GM12878 (cell line): Measurements from ENCODE around the gene ARHGEF6. TPM values are rescaled to one million over a fixed set of nuclear protein-coding genes. Genes with fewer than 3 reads are reported as not detected.

ENCODE experiments used
- ATAC-seq: fragments of 200-7000 bp; cut with Tn5 transposase; 3 replicates; pipeline ENCODE4 v1.9.1; 2020; ENCODE audit warnings: mild to moderate bottlenecking, moderate library complexity
- BruUV-seq: library from RNA; stranded (reverse); fragments of 400-500 nt; replicated peaks from 2 replicates; lab custom pipeline; 2021; lab: Mats Ljungman, UMichigan
- CTCF ChIA-PET: fragments of 300-600 bp; sonication (Branson Sonifier 250); formaldehyde crosslinking; extraction: SDS; loops from one replicate; lab custom pipeline; 2021; ENCODE audit warnings: inconsistent platforms; lab: Yijun Ruan, JAX
- POLR2A ChIA-PET: fragments of 350-600 bp; formaldehyde crosslinking; extraction: SDS; loops from one replicate; lab custom pipeline; 2021; ENCODE audit warnings: inconsistent platforms; lab: Charles Lee
- RAD21 ChIA-PET: fragments of 300-600 bp; sonication (Branson Sonifier 250); formaldehyde crosslinking; loops from one replicate; lab custom pipeline; 2023; ENCODE audit warnings: antibody characterized with exemption; ENCODE audit not compliant: unreplicated experiment; lab: Charles Lee
- SMC1A ChIA-PET: fragments of 300-600 bp; sonication (Branson Sonifier 250); formaldehyde crosslinking; loops from one replicate; lab custom pipeline; 2023; ENCODE audit not compliant: unreplicated experiment, uncharacterized antibody; lab: Charles Lee
- DNase-seq: peaks from one replicate; pipeline ENCODE4 v3.0.0-alpha.2; 2011; ENCODE audit warnings: low read depth, low spot score
- FAIRE-seq: peaks from 3 replicates; lab custom pipeline; 2011; peaks lifted over from hg19 to GRCh38; lab: Jason Lieb, UNC
- H2AFZ ChIP-seq: 2 replicates; pipeline ENCODE4 v1.6.0; 2011; ENCODE audit warnings: low read depth, low read length, control low read depth; ENCODE audit not compliant: control insufficient read depth
- H3K27ac ChIP-seq: 2 replicates; pipeline ENCODE4 v1.5.1; 2011; ENCODE audit warnings: control low read depth; ENCODE audit not compliant: control insufficient read depth, insufficient read depth
- H3K27me3 ChIP-seq, 2 experiments: replicated peaks in 1 of 2; 2 replicates each; pipeline versions ENCODE4 v1.6.0 to v1.6.1; 2011; ENCODE audit warnings: low read length in 1 of 2; ENCODE audit not compliant: control insufficient read depth in 2 of 2, insufficient read depth in 2 of 2
- H3K36me3 ChIP-seq, 2 experiments: 2 replicates each; pipeline ENCODE4 v1.5.1; 2011; ENCODE audit warnings: low read length in 1 of 2; ENCODE audit not compliant: control insufficient read depth in 2 of 2, insufficient read depth in 2 of 2
- H3K4me1 ChIP-seq: 2 replicates; pipeline ENCODE4 v1.6.1; 2011; ENCODE audit warnings: mild to moderate bottlenecking, low read length, moderate library complexity, mixed read lengths; ENCODE audit not compliant: control insufficient read depth, insufficient read depth
- H3K4me2 ChIP-seq: 2 replicates; pipeline ENCODE4 v1.6.0; 2011; ENCODE audit warnings: control low read depth; ENCODE audit not compliant: control insufficient read depth, insufficient read depth
- H3K4me3 ChIP-seq: fragments of 200-600 bp; sonication (generic); 2 replicates; pipeline ENCODE4 v1.5.1; 2016
- H3K79me2 ChIP-seq: 2 replicates; pipeline ENCODE4 v1.6.0; 2011; ENCODE audit warnings: low read length; ENCODE audit not compliant: control insufficient read depth, insufficient read depth
- H3K9ac ChIP-seq: 2 replicates; pipeline ENCODE4 v1.8.0; 2011; ENCODE audit warnings: low read length, control low read depth, mixed read lengths; ENCODE audit not compliant: control insufficient read depth, insufficient read depth
- H3K9me3 ChIP-seq: replicated peaks from 3 replicates; pipeline ENCODE4 v1.5.1; 2011; ENCODE audit warnings: mild to moderate bottlenecking, low read length; ENCODE audit not compliant: control insufficient read depth, insufficient read depth
- H4K20me1 ChIP-seq: 2 replicates; pipeline ENCODE4 v1.6.0; 2011; ENCODE audit not compliant: control insufficient read depth, insufficient read depth
- CUX1 ChIP-seq: IDR thresholded peaks from 2 replicates; pipeline ENCODE4 v1.6.1; 2012; ENCODE audit warnings: improper control_type of control experiment, low read depth, low read length; ENCODE audit not compliant: insufficient replicate concordance
- E2F8 ChIP-seq: fragments of 450-650 bp; IDR thresholded peaks from 2 replicates; pipeline ENCODE4 v1.6.1; 2018; ENCODE audit warnings: mild to moderate bottlenecking, low read depth, moderate library complexity; ENCODE audit not compliant: partially characterized antibody
- FOS ChIP-seq: IDR thresholded peaks from 3 replicates; pipeline ENCODE4 v1.6.1; 2011; ENCODE audit warnings: borderline replicate concordance; ENCODE audit not compliant: insufficient read length; ENCODE audit errors: extremely low read depth
- IKZF1 ChIP-seq: fragments of 450-650 bp; conservative IDR thresholded peaks from 2 replicates; pipeline ENCODE4 v1.6.1; 2017; ENCODE audit warnings: antibody characterized with exemption, mild to moderate bottlenecking
- PAX8 ChIP-seq: fragments of 450-650 bp; IDR thresholded peaks from 2 replicates; pipeline ENCODE4 v1.6.1; 2017; ENCODE audit warnings: mild to moderate bottlenecking, moderate library complexity
- RB1 ChIP-seq: fragments of 450-650 bp; formaldehyde crosslinking; IDR thresholded peaks from 2 replicates; pipeline ENCODE4 v1.6.1; 2017; ENCODE audit warnings: mild to moderate bottlenecking, borderline replicate concordance
- ZNF207 ChIP-seq: fragments of 450-650 bp; IDR thresholded peaks from 2 replicates; pipeline ENCODE4 v1.6.1; 2014; ENCODE audit warnings: antibody characterized with exemption, mild to moderate bottlenecking, borderline replicate concordance
- WGBS: methylation state at CpG from one replicate; pipeline ENCODE4 v1.1.6; 2016; ENCODE audit warnings: low lambda C conversion rate; ENCODE audit not compliant: insufficient replicate concordance, insufficient coverage; ENCODE audit errors: missing lambda C conversion rate; 5-methylcytosine and 5-hydroxymethylcytosine counted together
- in situ Hi-C: fragments of 300-500 bp; cut with MboI; formaldehyde crosslinking; loops from 9 replicates; pipeline ENCODE4 v1.14.3; 2018; ENCODE audit warnings: mixed read lengths
- intact Hi-C: fragments of 100-400 bp; cut with micrococcal nuclease; formaldehyde crosslinking; loops from one replicate; pipeline ENCODE4 v1.14.2; 2022; ENCODE audit not compliant: unreplicated experiment
- polyA plus RNA-seq, 11 experiments: library from polyadenylated mRNA; depleted of rRNA in 4 of 11; unstranded in 6 of 11; stranded (reverse) in 5 of 11; fragments of >200 nt; fragmentation: Nextera tagmentation in 4 of 11; fragmentation: Illumina TruSeq in 1 of 11; extraction: Ambion mirVana in 4 of 11; extraction: Trizol in 1 of 11; gene quantifications; 1 replicate in 1 of 11; 2 replicates in 10 of 11; pipeline versions ENCODE4 v1.2.1 to v1.2.3, GENCODE V29; 2011 to 2016; ENCODE audit warnings: inconsistent platforms in 2 of 11, missing spikeins in 2 of 11, low read depth in 1 of 11
- total RNA-seq, 4 experiments: library from RNA; depleted of rRNA in 3 of 4; stranded (reverse); fragments of >200 nt in 3 of 4; fragmentation: Illumina TruSeq in 1 of 4; extraction: Trizol in 1 of 4; gene quantifications; 2 replicates each; pipeline versions ENCODE4 v1.2.1 to v1.2.3, GENCODE V29; 2013 to 2021
- TF ChIP-seq, protein P1 (sequence below): IDR thresholded peaks from 2 replicates; pipeline ENCODE4 v1.6.1; 2012; ENCODE audit warnings: mild to moderate bottlenecking, low read depth, low read length

The ARHGEF6 gene
- total and polyA plus RNA-seq, 10 of the 15 experiments (the other 5 are each of a cell fraction or from before 2014, with no cell fraction given), result 5.4 to 29.7 (median 18.0) TPM

- TF ChIP-seq ZNF207 (no peak), RB1 (no peak), E2F8 (no peak)
- TF ChIP-seq, protein P1, sequence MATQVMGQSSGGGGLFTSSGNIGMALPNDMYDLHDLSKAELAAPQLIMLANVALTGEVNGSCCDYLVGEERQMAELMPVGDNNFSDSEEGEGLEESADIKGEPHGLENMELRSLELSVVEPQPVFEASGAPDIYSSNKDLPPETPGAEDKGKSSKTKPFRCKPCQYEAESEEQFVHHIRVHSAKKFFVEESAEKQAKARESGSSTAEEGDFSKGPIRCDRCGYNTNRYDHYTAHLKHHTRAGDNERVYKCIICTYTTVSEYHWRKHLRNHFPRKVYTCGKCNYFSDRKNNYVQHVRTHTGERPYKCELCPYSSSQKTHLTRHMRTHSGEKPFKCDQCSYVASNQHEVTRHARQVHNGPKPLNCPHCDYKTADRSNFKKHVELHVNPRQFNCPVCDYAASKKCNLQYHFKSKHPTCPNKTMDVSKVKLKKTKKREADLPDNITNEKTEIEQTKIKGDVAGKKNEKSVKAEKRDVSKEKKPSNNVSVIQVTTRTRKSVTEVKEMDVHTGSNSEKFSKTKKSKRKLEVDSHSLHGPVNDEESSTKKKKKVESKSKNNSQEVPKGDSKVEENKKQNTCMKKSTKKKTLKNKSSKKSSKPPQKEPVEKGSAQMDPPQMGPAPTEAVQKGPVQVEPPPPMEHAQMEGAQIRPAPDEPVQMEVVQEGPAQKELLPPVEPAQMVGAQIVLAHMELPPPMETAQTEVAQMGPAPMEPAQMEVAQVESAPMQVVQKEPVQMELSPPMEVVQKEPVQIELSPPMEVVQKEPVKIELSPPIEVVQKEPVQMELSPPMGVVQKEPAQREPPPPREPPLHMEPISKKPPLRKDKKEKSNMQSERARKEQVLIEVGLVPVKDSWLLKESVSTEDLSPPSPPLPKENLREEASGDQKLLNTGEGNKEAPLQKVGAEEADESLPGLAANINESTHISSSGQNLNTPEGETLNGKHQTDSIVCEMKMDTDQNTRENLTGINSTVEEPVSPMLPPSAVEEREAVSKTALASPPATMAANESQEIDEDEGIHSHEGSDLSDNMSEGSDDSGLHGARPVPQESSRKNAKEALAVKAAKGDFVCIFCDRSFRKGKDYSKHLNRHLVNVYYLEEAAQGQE, result no peak
Observed at GRCh38 chrX:136765821-136766356, 14.8 kb downstream of the ARHGEF6 start (continued).

DNA sequence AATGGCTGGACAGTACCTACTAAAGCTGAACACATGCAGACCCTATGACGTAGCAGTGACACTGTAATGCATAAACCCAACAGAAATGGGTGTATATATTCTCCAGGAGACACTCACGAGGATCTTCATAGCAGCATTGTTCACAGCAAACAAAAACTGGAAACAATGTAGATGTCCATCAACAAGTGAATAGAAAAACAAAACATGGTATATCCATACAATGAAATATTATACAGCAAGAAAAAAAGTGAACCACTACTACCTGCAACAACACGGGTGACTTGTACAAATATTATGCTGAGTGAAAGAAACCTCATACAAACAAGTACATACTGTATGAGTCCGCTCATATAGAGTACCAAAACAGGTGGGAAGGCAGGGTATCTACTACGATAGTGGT is 16.5 kb downstream of the ARHGEF6 start:
- Histone ChIP-seq H3K9ac (no peak overlapping the region), H3K36me3 (no peaks in the 10 kb centered on the region; a peak in 1 of 4 replicates), H3K4me3 (no peak overlapping the region), H3K4me1 (peaks cover 15% of the 10 kb centered on the region), H2AFZ (no peak overlapping the region), H4K20me1 (no peaks in the 10 kb centered on the region), H3K4me2 (no peak overlapping the region), H3K79me2 (no peaks in the 10 kb centered on the region), H3K27ac (no peak overlapping the region), H3K9me3 (no peaks in the 10 kb centered on the region; the same call in 2 of the 3 replicates), H3K27me3 (no peaks in the 10 kb centered on the region)
- TF ChIP-seq IKZF1 (no peak), RB1 (no peak), PAX8 (no peak), FOS (no peak), CUX1 (no peak)
- SMC1A ChIA-PET, result interaction anchor here (1.1 kb wide), 1 partner anchor 52 kb away, joined by 3 read pairs; no protein-coding TSS in a partner anchor
- intact Hi-C loops, result no loop called here
- POLR2A ChIA-PET, result no interaction called here
- DNase-seq, result no peak
- RAD21 ChIA-PET, result no interaction called here
- in situ Hi-C loops, result no loop called here
- 50% methylated on average over 5 of the region's 5 CpGs for WGBS
- no TSS peak for BruUV-seq
- no peak for ATAC-seq
- CTCF ChIA-PET, result interaction anchor here (1.2 kb wide), 1 partner anchor 11 kb away, joined by 3 read pairs; no protein-coding TSS in a partner anchor
- no peak for FAIRE-seq
